ENCODE measurements around the gene COL16A1. TPM values are rescaled to one million over a fixed set of nuclear protein-coding genes. Genes with fewer than 3 reads are reported as not detected.

COL16A1 gene
- total RNA-seq, 1 donor from 2014 or later, result 11.8 TPM

- Histone ChIP-seq H3K36me3 (no peaks in the 10 kb centered on the region), H3K4me3 (no peak overlapping the region), H3K4me1 (no peaks in the 10 kb centered on the region), H3K27me3 (ENCODE audit: low read depth) (peaks cover 19% of the 10 kb centered on the region), H3K9me3 (no peaks in the 10 kb centered on the region), H3K27ac (no peak overlapping the region)
- DNase-seq (no peak), ATAC-seq (no peak)
- intact Hi-C loops (cut with DNase I), result no loop called here
- TF ChIP-seq, protein P1, sequence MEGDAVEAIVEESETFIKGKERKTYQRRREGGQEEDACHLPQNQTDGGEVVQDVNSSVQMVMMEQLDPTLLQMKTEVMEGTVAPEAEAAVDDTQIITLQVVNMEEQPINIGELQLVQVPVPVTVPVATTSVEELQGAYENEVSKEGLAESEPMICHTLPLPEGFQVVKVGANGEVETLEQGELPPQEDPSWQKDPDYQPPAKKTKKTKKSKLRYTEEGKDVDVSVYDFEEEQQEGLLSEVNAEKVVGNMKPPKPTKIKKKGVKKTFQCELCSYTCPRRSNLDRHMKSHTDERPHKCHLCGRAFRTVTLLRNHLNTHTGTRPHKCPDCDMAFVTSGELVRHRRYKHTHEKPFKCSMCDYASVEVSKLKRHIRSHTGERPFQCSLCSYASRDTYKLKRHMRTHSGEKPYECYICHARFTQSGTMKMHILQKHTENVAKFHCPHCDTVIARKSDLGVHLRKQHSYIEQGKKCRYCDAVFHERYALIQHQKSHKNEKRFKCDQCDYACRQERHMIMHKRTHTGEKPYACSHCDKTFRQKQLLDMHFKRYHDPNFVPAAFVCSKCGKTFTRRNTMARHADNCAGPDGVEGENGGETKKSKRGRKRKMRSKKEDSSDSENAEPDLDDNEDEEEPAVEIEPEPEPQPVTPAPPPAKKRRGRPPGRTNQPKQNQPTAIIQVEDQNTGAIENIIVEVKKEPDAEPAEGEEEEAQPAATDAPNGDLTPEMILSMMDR (IDR thresholded peaks at IDR 0.05), result no peak
Measured at GRCh38 chr1:31725777-31726535, 22.1 kb upstream of the COL16A1 start.

- Histone ChIP-seq H3K9me3 (no peaks in the 10 kb centered on the region), H3K27ac (no peak overlapping the region), H3K4me1 (no peaks in the 10 kb centered on the region), H3K27me3 (ENCODE audit: low read depth) (peaks cover 24% of the 10 kb centered on the region), H3K36me3 (no peaks in the 10 kb centered on the region), H3K4me3 (no peak overlapping the region)
- no peak for DNase-seq
- intact Hi-C loops (cut with DNase I), result no loop called here
- TF ChIP-seq, protein P1 (IDR thresholded peaks at IDR 0.05), result no peak
- ATAC-seq, result no peak
Measured at GRCh38 chr1:31725134-31725533, 21.3 kb upstream of the COL16A1 start.

DNA sequence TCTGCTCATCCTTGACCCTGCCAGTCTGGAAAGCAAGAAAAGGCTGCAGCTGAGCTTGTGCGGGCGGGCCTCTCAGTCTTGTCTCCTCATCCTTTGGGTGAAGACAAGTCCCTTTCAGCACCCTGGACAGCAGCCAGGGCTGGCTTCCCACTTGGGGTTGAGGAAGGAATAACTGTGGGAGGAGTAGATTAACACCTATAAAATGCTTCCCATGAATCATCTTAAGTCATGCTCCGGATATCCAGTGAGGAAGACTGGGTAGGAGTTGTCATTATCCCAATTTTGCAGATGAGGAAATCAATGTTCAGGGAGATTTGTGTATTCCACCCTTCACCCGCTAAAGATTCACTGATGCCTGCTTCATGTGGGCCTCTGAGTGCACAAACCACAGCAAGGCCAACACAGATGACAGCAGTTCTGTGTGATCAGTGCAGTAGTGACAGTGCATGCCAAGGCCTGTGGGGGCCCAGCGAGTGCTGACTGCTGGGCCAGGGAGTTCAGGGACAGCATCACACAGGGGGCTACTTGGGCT, 20.1 kb upstream of the COL16A1 start:
- Histone ChIP-seq H3K9me3 (no peaks in the 10 kb centered on the region), H3K4me3 (no peak overlapping the region), H3K27ac (no peak overlapping the region), H3K4me1 (no peaks in the 10 kb centered on the region), H3K36me3 (no peaks in the 10 kb centered on the region), H3K27me3 (ENCODE audit: low read depth) (peaks cover 28% of the 10 kb centered on the region)
- DNase-seq (peak; percentile 72), ATAC-seq (no peak)
- TF ChIP-seq, protein P1 (IDR thresholded peaks at IDR 0.05), result no peak
- intact Hi-C loops (cut with DNase I), result no loop called here

GRCh38 chr1:31718327-31718897, 14.6 kb upstream of the COL16A1 start:
- H3K27me3 ChIP-seq (ENCODE audit: low read depth), result peaks cover 52% of the 10 kb centered on the region
- no peak overlapping the region for H3K27ac ChIP-seq
- intact Hi-C loops (cut with DNase I), result no loop called here
- ATAC-seq (no peak), DNase-seq (no peak)
- no peak overlapping the region for H3K4me3 ChIP-seq
- peaks cover 23% of the 10 kb centered on the region for H3K4me1 ChIP-seq
- H3K36me3 ChIP-seq, result no peaks in the 10 kb centered on the region
- TF ChIP-seq, protein P1 (IDR thresholded peaks at IDR 0.05), result no peak
- H3K9me3 ChIP-seq, result no peaks in the 10 kb centered on the region

DNA sequence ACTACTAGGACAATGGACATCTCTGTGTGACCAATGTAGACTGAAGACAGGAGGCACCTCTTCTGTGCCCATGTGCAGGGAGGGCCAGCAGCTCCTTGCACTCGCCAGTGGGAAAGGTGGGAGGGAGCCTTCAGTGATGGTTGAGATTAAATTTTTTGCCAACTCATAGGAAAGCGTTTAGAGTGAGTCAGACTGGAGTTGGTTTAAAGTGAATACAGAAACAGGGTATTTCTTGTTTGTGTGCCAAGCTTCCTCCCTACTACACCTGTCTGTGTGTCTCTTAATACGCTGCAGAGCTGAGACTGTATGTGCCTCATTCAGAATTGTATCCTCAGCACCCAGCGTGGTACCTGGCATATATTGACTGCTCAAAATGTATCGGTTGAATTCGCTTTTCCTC, 13.5 kb upstream of the COL16A1 start:
- TF ChIP-seq, protein P1 (IDR thresholded peaks at IDR 0.05), result no peak
- ATAC-seq (no peak), DNase-seq (no peak)
- Histone ChIP-seq H3K27ac (no peak overlapping the region), H3K27me3 (ENCODE audit: low read depth) (peaks cover 44% of the 10 kb centered on the region), H3K36me3 (no peaks in the 10 kb centered on the region), H3K9me3 (no peaks in the 10 kb centered on the region), H3K4me1 (peaks cover 32% of the 10 kb centered on the region), H3K4me3 (no peak overlapping the region)
- intact Hi-C loops (cut with DNase I), result no loop called here
